Smooth muscle cell (in vitro differentiated cells): ENCODE data around the gene RRM1. TPM values are rescaled to one million over a fixed set of nuclear protein-coding genes. Genes with fewer than 3 reads are reported as not detected.
A peak's percentile ranks its signal among the peaks of the same experiment; 100 is the strongest.

Experiments
- DNase-seq: peaks from one replicate; lab custom pipeline; 2025; ENCODE audit not compliant: unreplicated experiment; lab: John Stamatoyannopoulos, UW
- H2AFZ ChIP-seq: fragments of 200-600 bp; sonication (generic); 2 replicates; pipeline ENCODE4 v1.6.0; 2016; ENCODE audit warnings: antibody characterized with exemption, low read depth, mild to moderate bottlenecking
- H3F3A ChIP-seq: fragments of 200-600 bp; sonication (generic); 2 replicates; pipeline ENCODE4 v1.6.0; 2017; ENCODE audit warnings: antibody characterized with exemption, low read depth
- H3K27ac ChIP-seq: fragments of 200-600 bp; sonication (generic); 2 replicates; pipeline ENCODE4 v1.5.1; 2016; ENCODE audit warnings: low read depth, mild to moderate bottlenecking
- H3K27me3 ChIP-seq: fragments of 200-600 bp; sonication (generic); 2 replicates; pipeline ENCODE4 v1.6.1; 2016; ENCODE audit warnings: low read depth, mild to moderate bottlenecking
- H3K36me3 ChIP-seq: fragments of 200-600 bp; sonication (generic); 2 replicates; pipeline ENCODE4 v1.5.1; 2016; ENCODE audit warnings: low read depth
- H3K4me1 ChIP-seq: fragments of 200-600 bp; sonication (generic); 2 replicates; pipeline ENCODE4 v1.5.1; 2016; ENCODE audit warnings: low read depth
- H3K4me2 ChIP-seq: fragments of 200-600 bp; sonication (generic); 2 replicates; pipeline ENCODE4 v1.6.0; 2016; ENCODE audit warnings: mild to moderate bottlenecking
- H3K4me3 ChIP-seq: fragments of 200-600 bp; sonication (generic); 2 replicates; pipeline ENCODE4 v1.5.1; 2016; ENCODE audit warnings: mild to moderate bottlenecking
- H3K79me2 ChIP-seq: fragments of 200-600 bp; sonication (generic); 2 replicates; pipeline ENCODE4 v1.6.0; 2016; ENCODE audit warnings: low read depth, mild to moderate bottlenecking
- H3K9ac ChIP-seq: fragments of 200-600 bp; sonication (generic); 2 replicates; pipeline ENCODE4 v1.6.0; 2016; ENCODE audit warnings: low read depth
- H3K9me3 ChIP-seq: fragments of 200-600 bp; sonication (generic); replicated peaks from 2 replicates; pipeline ENCODE4 v1.5.1; 2016; ENCODE audit warnings: low read depth
- H4K20me1 ChIP-seq: fragments of 200-600 bp; sonication (generic); 2 replicates; pipeline ENCODE4 v1.6.0; 2016; ENCODE audit warnings: low read depth
- CTCF ChIP-seq: fragments of 200-600 bp; sonication (generic); IDR thresholded peaks from 2 replicates; pipeline ENCODE4 v1.5.1; 2017; ENCODE audit warnings: borderline replicate concordance, mild to moderate bottlenecking, antibody characterized with exemption; ENCODE audit not compliant: insufficient read depth, poor library complexity, severe bottlenecking
- WGBS: methylation state at CpG from one replicate; pipeline ENCODE4 v1.1.7; 2016; ENCODE audit warnings: low lambda C conversion rate; 5-methylcytosine and 5-hydroxymethylcytosine counted together
- polyA plus RNA-seq: library from polyadenylated mRNA; unstranded; fragments of >200 nt; fragmentation: Nextera tagmentation; extraction: Ambion mirVana; gene quantifications from 2 replicates; pipeline ENCODE4 v1.2.1, GENCODE V29; 2016
- total RNA-seq: library from RNA; depleted of rRNA; stranded (reverse); fragments of >200 nt; gene quantifications from 2 replicates; pipeline ENCODE4 v1.2.3, GENCODE V29; 2014

The RRM1 gene
- total and polyA plus RNA-seq, 2 experiments from 2014 or later, result 36.4 to 90.5 TPM

DNA sequence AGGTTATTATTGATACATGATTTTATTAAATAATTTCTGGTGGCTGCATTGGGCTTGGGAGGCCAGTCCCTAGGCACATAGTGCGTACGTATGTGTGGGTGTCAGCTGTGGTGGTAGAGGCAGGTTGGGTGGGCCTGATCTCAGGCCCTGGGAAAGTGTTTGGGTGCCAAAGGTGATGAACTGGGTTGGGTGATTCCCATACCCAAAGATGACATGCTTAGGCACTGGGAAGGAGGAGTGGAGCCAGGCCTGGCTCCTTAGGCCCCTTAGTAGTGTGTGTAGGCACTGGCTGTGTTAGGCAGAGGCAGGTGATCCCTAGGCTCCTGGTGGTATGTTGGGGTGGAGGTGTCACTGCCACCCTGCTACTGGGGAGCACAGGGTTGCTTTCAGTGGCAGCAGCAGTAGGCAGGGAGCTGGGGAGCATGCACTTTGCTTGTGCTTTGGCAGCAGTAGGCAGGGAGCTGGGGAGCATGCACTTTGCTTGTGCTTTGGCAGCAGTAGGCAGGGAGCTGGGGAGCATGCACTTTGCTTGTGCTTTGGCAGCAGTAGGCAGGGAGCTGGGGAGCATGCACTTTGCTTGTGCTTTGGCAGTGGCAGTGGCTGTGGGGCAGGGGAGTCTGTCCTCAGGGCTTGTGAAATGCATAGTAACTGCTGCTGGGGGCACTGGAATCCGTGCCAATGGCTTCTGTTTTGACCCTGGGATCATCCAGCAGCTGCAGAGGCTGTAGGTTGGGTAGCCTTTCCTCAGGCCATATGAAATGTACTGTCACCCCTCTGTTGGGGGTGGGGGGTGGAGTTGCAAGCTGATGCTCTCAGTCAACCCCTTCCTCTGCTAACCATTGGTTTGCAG lies 84.4 kb downstream of the RRM1 start:
- H3K4me3 ChIP-seq, result no peak overlapping the region
- H3K9ac ChIP-seq, result no peak overlapping the region
- WGBS, result 64% methylated on average over 3 of the region's 3 CpGs
- no peaks in the 10 kb centered on the region for H3K9me3 ChIP-seq
- H3K79me2 ChIP-seq, result no peaks in the 10 kb centered on the region
- no peaks in the 10 kb centered on the region for H3K36me3 ChIP-seq
- no peak overlapping the region for H2AFZ ChIP-seq
- DNase-seq, result no peak
- no peaks in the 10 kb centered on the region for H3K27me3 ChIP-seq
- H3K27ac ChIP-seq, result no peak overlapping the region
- no peaks in the 10 kb centered on the region for H4K20me1 ChIP-seq
- no peaks in the 10 kb centered on the region for H3F3A ChIP-seq
- no peaks in the 10 kb centered on the region for H3K4me1 ChIP-seq
- no peak for TF ChIP-seq CTCF
- no peak overlapping the region for H3K4me2 ChIP-seq

- Histone ChIP-seq H3K79me2 (no peaks in the 10 kb centered on the region), H3K4me1 (no peaks in the 10 kb centered on the region), H3K9me3 (no peaks in the 10 kb centered on the region), H3K36me3 (no peaks in the 10 kb centered on the region), H3K27me3 (no peaks in the 10 kb centered on the region), H3K27ac (no peak overlapping the region), H3K4me2 (no peak overlapping the region), H2AFZ (no peak overlapping the region), H3K4me3 (no peak overlapping the region), H4K20me1 (no peaks in the 10 kb centered on the region), H3K9ac (no peak overlapping the region), H3F3A (no peaks in the 10 kb centered on the region)
- WGBS, result 91% methylated on average over 5 of the region's 5 CpGs
- TF ChIP-seq CTCF, result no peak
- DNase-seq, result no peak
Observed at GRCh38 chr11:4180441-4181183, 86.0 kb downstream of the RRM1 start.

GRCh38 chr11:4181782-4182721 lies 87.5 kb downstream of the RRM1 start:
- Histone ChIP-seq H2AFZ (no peak overlapping the region), H3K27me3 (no peaks in the 10 kb centered on the region), H3K4me2 (no peak overlapping the region), H3K9me3 (no peaks in the 10 kb centered on the region), H3K79me2 (no peaks in the 10 kb centered on the region), H3K36me3 (no peaks in the 10 kb centered on the region), H3K4me1 (no peaks in the 10 kb centered on the region), H3K4me3 (no peak overlapping the region), H3F3A (no peaks in the 10 kb centered on the region), H3K27ac (no peak overlapping the region), H4K20me1 (no peaks in the 10 kb centered on the region), H3K9ac (no peak overlapping the region)
- TF ChIP-seq CTCF, result peak; percentile 54
- WGBS, result 73% methylated on average over 9 of the region's 9 CpGs
- DNase-seq, result no peak
